Left ventricle myocardium inferior (tissue), 1 donor: ENCODE data around the gene TIMM22. TPM values are rescaled to one million over a fixed set of nuclear protein-coding genes. Genes with fewer than 3 reads are reported as not detected.
A peak's percentile ranks its signal among the peaks of the same experiment; 100 is the strongest.

ENCODE experiments used
- DNase-seq: peaks from one replicate; pipeline ENCODE4 v3.0.0-alpha.2; 2020
- H3K27ac ChIP-seq: fragments of 200-600 bp; replicated peaks from 2 replicates; pipeline ENCODE4 v1.8.0; 2021
- H3K27me3 ChIP-seq: fragments of 200-600 bp; 2 replicates; pipeline ENCODE4 v1.8.0; 2021; ENCODE audit warnings: low read depth
- H3K36me3 ChIP-seq: fragments of 200-600 bp; 2 replicates; pipeline ENCODE4 v1.8.0; 2021
- H3K4me1 ChIP-seq: fragments of 200-600 bp; 2 replicates; pipeline ENCODE4 v1.8.0; 2021
- H3K4me3 ChIP-seq: fragments of 200-600 bp; 2 replicates; pipeline ENCODE4 v1.8.0; 2021; ENCODE audit warnings: mild to moderate bottlenecking, moderate library complexity
- H3K9me3 ChIP-seq: fragments of 200-600 bp; replicated peaks from 2 replicates; pipeline ENCODE4 v1.8.0; 2021
- intact Hi-C: fragments of 100-400 bp; cut with micrococcal nuclease; formaldehyde crosslinking; loops from one replicate; pipeline ENCODE4 v1.11.0; 2022
- total RNA-seq: library from RNA; stranded (reverse); fragmentation: NEBNext Ultra II Directional; extraction: Animal tissue kit (Norgen Biotek cat#: 25700); gene quantifications from one replicate; pipeline ENCODE4 v1.2.1, GENCODE V29; 2021
- TF ChIP-seq, protein P1 (sequence below): fragments of 200-600 bp; IDR thresholded peaks from 2 replicates; pipeline ENCODE4 v1.8.0; 2021; ENCODE audit warnings: antibody characterized with exemption, mild to moderate bottlenecking, borderline replicate concordance
- donor health status: DM: no; HTN: yes; CAD: no; lungs with severe emphysema.

TIMM22 gene
- total RNA-seq, 1 donor from 2014 or later: 17.6 TPM

DNA sequence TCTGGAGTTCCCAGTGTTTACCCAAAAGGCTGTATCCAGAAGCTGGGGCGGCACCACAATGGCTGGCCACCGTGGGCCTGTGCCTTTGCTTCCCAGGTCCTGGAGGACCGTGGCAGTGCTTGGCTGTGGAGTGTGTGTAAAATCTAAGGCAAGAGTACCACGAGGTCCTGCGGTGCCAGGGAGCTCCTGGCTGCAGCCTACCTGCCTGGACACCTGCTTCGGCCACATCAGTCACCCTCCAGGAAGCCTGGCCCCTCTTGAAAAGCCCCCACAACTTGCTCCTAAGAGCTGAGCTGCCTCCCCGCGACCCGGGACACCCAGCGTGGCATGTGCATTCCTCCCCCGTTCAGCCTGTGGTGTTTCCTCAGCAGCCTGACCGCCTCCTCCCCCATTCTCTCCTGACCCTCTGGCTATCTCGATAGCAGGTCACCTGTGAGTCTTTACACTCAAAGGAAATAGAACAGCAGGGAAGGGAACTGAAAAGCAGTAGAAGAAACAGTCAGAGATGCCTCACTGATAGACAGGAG lies 7.9 kb downstream of the TIMM22 start:
- Histone ChIP-seq H3K4me3 (peak overlapping the region; percentile 34), H3K27me3 (no peaks in the 10 kb centered on the region), H3K27ac (peak overlapping the region; percentile 93), H3K9me3 (no peaks in the 10 kb centered on the region), H3K4me1 (peaks cover 95% of the 10 kb centered on the region), H3K36me3 (peaks cover 80% of the 10 kb centered on the region)
- TF ChIP-seq, protein P1, sequence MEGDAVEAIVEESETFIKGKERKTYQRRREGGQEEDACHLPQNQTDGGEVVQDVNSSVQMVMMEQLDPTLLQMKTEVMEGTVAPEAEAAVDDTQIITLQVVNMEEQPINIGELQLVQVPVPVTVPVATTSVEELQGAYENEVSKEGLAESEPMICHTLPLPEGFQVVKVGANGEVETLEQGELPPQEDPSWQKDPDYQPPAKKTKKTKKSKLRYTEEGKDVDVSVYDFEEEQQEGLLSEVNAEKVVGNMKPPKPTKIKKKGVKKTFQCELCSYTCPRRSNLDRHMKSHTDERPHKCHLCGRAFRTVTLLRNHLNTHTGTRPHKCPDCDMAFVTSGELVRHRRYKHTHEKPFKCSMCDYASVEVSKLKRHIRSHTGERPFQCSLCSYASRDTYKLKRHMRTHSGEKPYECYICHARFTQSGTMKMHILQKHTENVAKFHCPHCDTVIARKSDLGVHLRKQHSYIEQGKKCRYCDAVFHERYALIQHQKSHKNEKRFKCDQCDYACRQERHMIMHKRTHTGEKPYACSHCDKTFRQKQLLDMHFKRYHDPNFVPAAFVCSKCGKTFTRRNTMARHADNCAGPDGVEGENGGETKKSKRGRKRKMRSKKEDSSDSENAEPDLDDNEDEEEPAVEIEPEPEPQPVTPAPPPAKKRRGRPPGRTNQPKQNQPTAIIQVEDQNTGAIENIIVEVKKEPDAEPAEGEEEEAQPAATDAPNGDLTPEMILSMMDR: no peak
- intact Hi-C loops: no loop called here
- DNase-seq: no peak

DNA sequence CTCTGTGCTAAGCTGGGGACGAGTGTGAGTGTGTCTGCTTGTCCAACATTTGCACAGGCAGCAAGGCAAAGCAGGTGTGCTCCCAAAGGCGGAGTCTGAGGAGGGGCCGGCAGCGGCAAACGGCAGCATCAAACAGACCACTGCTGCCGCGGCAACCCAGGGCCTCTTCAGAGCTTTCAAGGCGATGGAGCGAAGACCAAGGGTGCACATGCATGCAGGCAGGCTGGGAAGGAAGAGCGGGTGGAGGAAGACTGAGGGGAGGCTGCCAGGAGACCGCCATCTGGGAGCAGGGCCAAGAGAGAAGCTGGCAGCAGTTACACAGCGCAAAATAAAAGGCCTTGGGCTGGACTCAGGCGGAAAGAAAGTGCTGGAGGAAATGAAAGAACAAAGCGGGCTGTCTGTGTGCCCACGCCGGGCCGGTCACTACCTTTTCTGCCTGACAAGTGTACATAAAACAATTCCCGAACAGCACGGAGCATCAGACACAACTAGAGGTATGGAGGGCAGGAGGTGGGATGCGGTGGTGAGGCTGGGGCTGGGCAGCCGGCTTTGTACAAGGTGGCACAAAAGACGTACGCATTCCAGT lies 8.5 kb downstream of the TIMM22 start:
- H3K4me3 ChIP-seq: peak overlapping the region; percentile 34
- no peaks in the 10 kb centered on the region for H3K27me3 ChIP-seq
- peak overlapping the region; percentile 93 for H3K27ac ChIP-seq
- no peaks in the 10 kb centered on the region for H3K9me3 ChIP-seq
- peaks cover 80% of the 10 kb centered on the region for H3K36me3 ChIP-seq
- intact Hi-C loops: no loop called here
- peaks cover 95% of the 10 kb centered on the region for H3K4me1 ChIP-seq
- peak; percentile 74 for DNase-seq
- TF ChIP-seq, protein P1: no peak

DNA sequence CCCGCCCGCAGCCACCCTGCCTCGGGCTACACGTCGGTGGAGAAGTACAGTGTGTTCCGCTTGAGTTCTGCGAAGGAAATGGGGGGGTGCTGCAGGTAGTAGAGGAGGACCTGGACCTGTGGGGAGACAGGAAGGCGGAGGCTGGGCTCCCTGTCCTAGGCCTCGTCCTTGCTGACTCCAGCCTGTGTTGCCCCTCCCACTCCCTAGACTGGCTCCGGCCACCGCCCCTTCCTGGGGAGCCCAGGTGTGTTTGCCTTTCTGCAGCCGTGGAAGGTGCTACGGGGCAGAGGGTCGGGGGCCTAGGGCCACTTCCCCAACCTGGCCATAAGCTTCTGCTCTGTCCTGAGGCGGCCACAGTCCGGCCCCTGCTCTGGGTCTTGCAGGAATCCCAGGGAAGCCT lies 9.1 kb downstream of the TIMM22 start:
- no peak for DNase-seq
- H3K36me3 ChIP-seq: peaks cover 82% of the 10 kb centered on the region
- intact Hi-C loops: no loop called here

DNA sequence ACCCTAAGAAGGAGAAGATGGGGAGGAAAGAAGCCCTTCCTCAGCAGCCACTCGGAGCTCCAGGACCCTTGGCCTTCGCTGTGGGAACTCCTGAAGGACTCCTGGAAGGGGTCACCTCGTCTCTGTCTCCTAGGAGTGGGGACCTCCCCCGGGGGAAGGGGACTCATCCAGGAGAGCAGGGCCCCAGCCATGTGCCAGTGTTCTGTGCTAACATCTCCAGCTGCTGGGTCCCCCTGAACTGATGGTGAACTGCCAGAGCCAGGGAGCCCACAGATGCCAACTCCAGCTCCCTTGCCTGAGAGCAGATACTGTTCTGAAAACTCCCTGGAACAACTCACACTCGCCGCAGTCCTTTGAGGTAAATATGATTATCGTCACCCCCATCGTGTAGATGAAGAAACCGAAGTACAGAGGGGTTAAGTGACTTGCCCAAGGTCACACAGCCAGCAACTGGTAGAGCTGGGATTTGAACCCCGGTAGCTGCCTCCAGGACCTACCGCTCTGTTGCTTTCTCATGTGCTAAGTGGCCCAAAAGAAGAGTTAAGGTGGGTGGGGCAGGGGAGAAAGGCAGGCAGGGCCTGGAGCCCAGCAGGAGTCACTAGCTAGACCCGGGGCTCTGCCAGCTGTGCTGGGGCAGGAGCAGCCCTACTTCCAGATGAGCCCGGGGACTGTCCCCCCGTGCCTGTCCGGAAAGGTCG lies 10.5 kb downstream of the TIMM22 start:
- Histone ChIP-seq H3K9me3 (no peaks in the 10 kb centered on the region), H3K27ac (peak overlapping the region; percentile 82), H3K4me1 (peaks cover 95% of the 10 kb centered on the region), H3K27me3 (no peaks in the 10 kb centered on the region), H3K4me3 (peak overlapping the region; percentile 4), H3K36me3 (peaks cover 85% of the 10 kb centered on the region)
- DNase-seq: no peak
- TF ChIP-seq, protein P1: no peak
- intact Hi-C loops: no loop called here

More for the DNA sequence above, 9.1 kb downstream of the TIMM22 start:
- Histone ChIP-seq H3K4me1 (peaks cover 95% of the 10 kb centered on the region), H3K4me3 (peak overlapping the region; percentile 34), H3K9me3 (no peaks in the 10 kb centered on the region), H3K27me3 (no peaks in the 10 kb centered on the region), H3K27ac (peak overlapping the region; percentile 93)
- TF ChIP-seq, protein P1: no peak

DNA sequence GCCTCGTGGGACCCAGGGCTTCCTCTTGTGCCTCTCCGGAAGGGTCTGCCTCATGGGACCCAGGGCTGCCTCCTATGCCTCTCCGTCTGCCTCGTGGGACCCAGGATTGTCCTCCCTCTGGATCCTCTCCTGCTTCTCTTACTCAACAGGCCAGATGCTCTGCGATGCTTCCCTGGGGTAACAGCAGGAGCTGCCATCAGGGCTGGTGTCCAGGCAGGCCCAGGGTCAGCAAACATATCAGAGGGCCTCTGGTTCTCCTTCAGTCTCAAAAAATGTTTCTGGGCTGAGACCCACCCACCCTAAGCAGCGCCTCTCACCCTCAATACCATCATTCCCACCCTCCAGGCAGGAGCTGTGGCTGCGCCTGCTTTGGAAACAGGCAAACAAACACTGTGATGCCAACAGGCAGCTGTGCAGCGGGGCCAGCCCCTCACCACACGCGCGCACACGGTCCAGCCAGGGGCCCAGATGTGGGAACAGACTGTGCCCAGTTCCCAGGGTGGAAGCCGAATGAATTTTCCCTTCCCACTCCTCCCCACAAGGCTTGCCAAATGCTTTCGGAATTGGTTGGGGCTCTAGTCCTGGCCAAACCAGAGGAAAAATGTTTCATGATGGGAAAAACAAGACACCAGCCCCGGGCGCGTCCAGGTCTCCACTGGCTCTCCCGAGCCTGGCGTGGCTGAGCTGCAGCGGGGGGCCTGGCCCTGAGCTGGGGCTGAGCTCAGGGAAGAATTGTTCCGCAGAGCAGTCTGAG lies 11.3 kb downstream of the TIMM22 start:
- Histone ChIP-seq H3K4me3 (peak overlapping the region; percentile 4), H3K27me3 (no peaks in the 10 kb centered on the region), H3K9me3 (no peaks in the 10 kb centered on the region), H3K36me3 (peaks cover 91% of the 10 kb centered on the region), H3K4me1 (peaks cover 95% of the 10 kb centered on the region), H3K27ac (peak overlapping the region; percentile 82)
- DNase-seq: peak; percentile 62
- TF ChIP-seq, protein P1: no peak
- intact Hi-C loops: no loop called here
